Ovary (tissue), 9 donors: ENCODE results near the gene BEND6. TPM values are rescaled to one million over a fixed set of nuclear protein-coding genes. Genes with fewer than 3 reads are reported as not detected.

Experiments
- DNase-seq, 5 donors: peaks; one replicate each; pipeline ENCODE4 v3.0.0-alpha.2; 2019 to 2020
- H3K27ac ChIP-seq, 2 donors: fragments of 200-600 bp; one replicate each; pipeline versions ENCODE4 v1.5.1 to v1.8.0; 2019 to 2022
- H3K27me3 ChIP-seq: fragments of 200-600 bp; one replicate; pipeline ENCODE4 v1.8.0; 2022
- H3K36me3 ChIP-seq: fragments of 200-600 bp; sonication (generic); one replicate; pipeline ENCODE4 v1.5.1; 2019
- H3K4me1 ChIP-seq: one replicate; pipeline ENCODE4 v1.8.1; 2013; ENCODE audit warnings: mild to moderate bottlenecking, moderate library complexity; ENCODE audit not compliant: insufficient read depth
- H3K4me3 ChIP-seq: fragments of 200-600 bp; sonication (generic); one replicate; pipeline ENCODE4 v1.5.1; 2017
- H3K9me3 ChIP-seq, 2 donors: fragments of 200-600 bp in 1 of 2; sonication (generic) in 1 of 2; one replicate each; pipeline versions ENCODE4 v1.5.1 to v1.8.1; 2013 to 2019; ENCODE audit warnings: mild to moderate bottlenecking in 1 of 2, moderate library complexity in 1 of 2
- EP300 ChIP-seq: sonication (generic); formaldehyde crosslinking; IDR thresholded peaks from one replicate; pipeline ENCODE4 v1.6.1; 2017; ENCODE audit warnings: antibody characterized with exemption
- POLR2A ChIP-seq: fragments of 450-650 bp; IDR thresholded peaks from one replicate; pipeline ENCODE4 v1.6.1; 2017; ENCODE audit warnings: antibody characterized with exemption, mild to moderate bottlenecking, moderate library complexity
- WGBS, 3 donors: extraction: QIAGEN DNeasy Blood & Tissue Kit in 1 of 3; methylation state at CpG; one replicate each; pipeline versions ENCODE4 v1.1.5 to v1.1.7; 2013 to 2017; 5-methylcytosine and 5-hydroxymethylcytosine counted together
- intact Hi-C, 4 donors: fragments of 100-400 bp; cut with DNase I; formaldehyde crosslinking; loops; one replicate each; pipeline versions ENCODE4 v1.11.0 to v1.15.1; 2022 to 2023
- polyA plus RNA-seq, 2 donors: library from polyadenylated mRNA; stranded (reverse); fragments of 200-250 nt in 1 of 2; fragments of 350-450 nt in 1 of 2; fragmentation: Illumina TruSeq in 1 of 2; extraction: RNeasy Lipid Tissue Mini Kit (QIAGEN cat#74804) in 1 of 2; gene quantifications; one replicate each; pipeline ENCODE4 v1.2.3, GENCODE V29; 2013 to 2014
- total RNA-seq, 7 donors: library from RNA; depleted of rRNA in 2 of 7; stranded (reverse); fragments of >200 nt in 2 of 7; fragmentation: NEBNext Ultra II Directional in 3 of 7; extraction: Animal tissue kit (Norgen Biotek cat#: 25700) in 3 of 7; gene quantifications; one replicate each; pipeline versions ENCODE4 v1.1.0 to v1.2.4, GENCODE V29; 2016 to 2023
- TF ChIP-seq, protein P1 (sequence below), 3 donors: fragments of 450-650 bp in 2 of 3; fragments of 200-600 bp in 1 of 3; IDR thresholded peaks; one replicate each; pipeline versions ENCODE4 v1.5.1 to v1.8.0; 2016 to 2022; ENCODE audit warnings: antibody characterized with exemption in 3 of 3, mild to moderate bottlenecking in 1 of 3
- donor health status: DM: no; HTN: no; CAD: no; lungs with moderate emphysema.
- donor health status: DM: no; HTN: no; CAD: no.
- donor health status: Bipolar disorder and iron deficiency.
- donor health status: DM: yes; HTN: yes; CAD: no.
- donor health status: DM: no; HTN: no; CAD: no.
- donor health status: DM: yes; HTN: yes; CAD: no.

BEND6 gene
- total and polyA plus RNA-seq, 9 donors, result 1.3 to 5.2 (median 2.2) TPM

DNA sequence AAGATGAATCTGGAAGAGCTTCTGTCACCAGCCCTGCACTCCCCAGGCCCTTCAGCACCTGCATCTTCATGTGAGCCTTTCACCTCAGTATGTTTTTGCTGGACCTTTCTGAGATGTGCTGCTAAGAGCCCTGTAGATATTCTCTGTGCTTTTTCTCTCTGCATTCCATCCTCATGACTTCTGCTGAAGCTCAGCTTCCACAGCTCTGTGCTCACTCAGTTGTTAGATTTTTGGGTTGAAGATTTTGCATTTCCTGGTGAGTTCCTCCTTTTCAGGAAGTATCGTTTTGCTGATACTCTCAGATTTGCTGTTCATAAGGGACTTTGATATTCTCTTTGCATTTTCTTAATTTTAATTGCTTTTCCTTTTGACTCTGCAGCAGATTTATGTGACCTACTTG, 109.9 kb downstream of the BEND6 start:
- intact Hi-C loops, result no loop called here
- Histone ChIP-seq H3K27me3 (no peaks in the 10 kb centered on the region), H3K4me1 (no peaks in the 10 kb centered on the region), H3K4me3 (no peak overlapping the region), H3K9me3 (no peaks in the 10 kb centered on the region), H3K36me3 (no peaks in the 10 kb centered on the region), H3K27ac (no peak overlapping the region)
- no peak for DNase-seq
- WGBS, 3 donors, result 71 to 88% (median 82%) methylated on average over 1 of the region's 1 CpG
- TF ChIP-seq EP300, result no peak
- TF ChIP-seq, protein P1, sequence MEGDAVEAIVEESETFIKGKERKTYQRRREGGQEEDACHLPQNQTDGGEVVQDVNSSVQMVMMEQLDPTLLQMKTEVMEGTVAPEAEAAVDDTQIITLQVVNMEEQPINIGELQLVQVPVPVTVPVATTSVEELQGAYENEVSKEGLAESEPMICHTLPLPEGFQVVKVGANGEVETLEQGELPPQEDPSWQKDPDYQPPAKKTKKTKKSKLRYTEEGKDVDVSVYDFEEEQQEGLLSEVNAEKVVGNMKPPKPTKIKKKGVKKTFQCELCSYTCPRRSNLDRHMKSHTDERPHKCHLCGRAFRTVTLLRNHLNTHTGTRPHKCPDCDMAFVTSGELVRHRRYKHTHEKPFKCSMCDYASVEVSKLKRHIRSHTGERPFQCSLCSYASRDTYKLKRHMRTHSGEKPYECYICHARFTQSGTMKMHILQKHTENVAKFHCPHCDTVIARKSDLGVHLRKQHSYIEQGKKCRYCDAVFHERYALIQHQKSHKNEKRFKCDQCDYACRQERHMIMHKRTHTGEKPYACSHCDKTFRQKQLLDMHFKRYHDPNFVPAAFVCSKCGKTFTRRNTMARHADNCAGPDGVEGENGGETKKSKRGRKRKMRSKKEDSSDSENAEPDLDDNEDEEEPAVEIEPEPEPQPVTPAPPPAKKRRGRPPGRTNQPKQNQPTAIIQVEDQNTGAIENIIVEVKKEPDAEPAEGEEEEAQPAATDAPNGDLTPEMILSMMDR (IDR thresholded peaks at IDR 0.05), result no peak
- TF ChIP-seq POLR2A, result no peak

DNA sequence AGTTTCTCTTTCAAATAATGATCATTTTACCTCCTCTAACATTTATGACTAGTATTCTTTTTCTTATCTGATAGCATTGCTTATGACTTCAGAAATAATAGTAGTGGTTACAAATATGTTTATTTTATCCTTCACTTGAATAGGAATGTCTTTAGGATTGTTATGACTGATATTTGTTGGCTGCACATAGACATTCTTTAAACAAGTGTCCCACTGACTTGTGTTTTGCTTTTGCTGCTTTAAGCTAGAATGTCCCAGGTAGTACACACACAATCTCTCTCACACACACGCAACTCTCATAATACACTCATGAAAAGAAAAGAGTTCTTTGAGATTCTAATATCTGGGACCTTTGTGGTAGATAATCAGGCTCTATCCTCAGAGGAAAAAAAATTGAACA, 113.2 kb downstream of the BEND6 start:
- TF ChIP-seq POLR2A (no peak), EP300 (no peak)
- TF ChIP-seq, protein P1 (IDR thresholded peaks at IDR 0.05), result no peak
- Histone ChIP-seq H3K4me3 (no peak overlapping the region), H3K9me3 (no peaks in the 10 kb centered on the region), H3K36me3 (no peaks in the 10 kb centered on the region), H3K27me3 (no peaks in the 10 kb centered on the region), H3K4me1 (no peaks in the 10 kb centered on the region), H3K27ac (no peak overlapping the region)
- no peak for DNase-seq
- WGBS, 3 donors, result 92 to 100% (median 96%) methylated on average over 1 of the region's 1 CpG
- intact Hi-C loops, result no loop called here

DNA sequence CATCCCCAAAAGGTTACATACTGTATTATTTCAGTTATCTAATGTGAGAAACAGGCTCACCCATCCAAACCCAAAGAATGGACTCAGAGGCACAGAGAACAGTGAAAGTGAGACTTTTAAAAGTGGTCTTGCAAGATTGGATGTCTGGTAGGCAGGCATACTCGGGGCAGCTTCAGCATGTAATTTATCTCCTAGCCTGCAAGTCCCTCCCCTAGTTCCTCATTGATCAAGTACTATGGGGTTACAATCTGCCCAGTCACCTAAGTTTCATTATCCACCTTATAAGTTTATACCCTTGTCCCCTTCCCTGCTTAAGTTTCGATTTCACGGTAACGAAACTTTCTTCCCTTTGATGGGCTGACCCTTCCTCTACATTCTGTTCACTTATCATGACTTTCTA, 114.3 kb downstream of the BEND6 start:
- 83 to 89% (median 83%) methylated on average over 4 of the region's 4 CpGs for WGBS, 3 donors
- no peaks in the 10 kb centered on the region for H3K4me1 ChIP-seq
- no peak overlapping the region for H3K4me3 ChIP-seq
- no peak for DNase-seq
- H3K27me3 ChIP-seq, result no peaks in the 10 kb centered on the region
- no peak for TF ChIP-seq POLR2A
- TF ChIP-seq, protein P1 (IDR thresholded peaks at IDR 0.05), result no peak
- TF ChIP-seq EP300, result no peak
- no peaks in the 10 kb centered on the region for H3K9me3 ChIP-seq
- H3K36me3 ChIP-seq, result no peaks in the 10 kb centered on the region
- H3K27ac ChIP-seq, result no peak overlapping the region
- intact Hi-C loops, result no loop called here

DNA sequence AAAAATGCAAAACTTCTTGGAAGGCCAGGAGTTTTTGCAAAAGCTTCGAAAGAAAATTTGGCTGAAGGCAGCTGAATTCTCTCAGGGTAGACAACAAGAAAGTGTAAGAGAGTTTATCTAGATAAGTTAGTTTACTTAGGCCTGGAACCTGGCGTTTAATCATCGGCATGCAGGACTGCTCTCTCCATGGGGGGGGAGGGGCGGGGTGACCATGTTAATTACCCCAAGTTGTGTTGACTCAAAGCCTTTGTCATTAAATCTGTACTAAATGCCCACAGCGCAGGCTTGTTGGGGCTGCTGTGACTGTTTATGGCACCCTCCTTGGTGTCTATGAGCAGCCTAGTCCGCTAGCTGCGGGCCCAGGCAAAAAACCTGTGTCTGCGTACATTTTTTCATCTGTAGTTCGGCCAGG, 115.0 kb downstream of the BEND6 start:
- TF ChIP-seq EP300 (no peak), POLR2A (no peak)
- TF ChIP-seq, protein P1 (IDR thresholded peaks at IDR 0.05), result no peak
- intact Hi-C loops, result no loop called here
- 80 to 83% (median 82%) methylated on average over 9 of the region's 9 CpGs for WGBS, 3 donors
- no peaks in the 10 kb centered on the region for H3K27me3 ChIP-seq
- no peaks in the 10 kb centered on the region for H3K9me3 ChIP-seq
- H3K4me1 ChIP-seq, result no peaks in the 10 kb centered on the region
- H3K36me3 ChIP-seq, result no peaks in the 10 kb centered on the region
- H3K27ac ChIP-seq, result no peak overlapping the region
- H3K4me3 ChIP-seq, result no peak overlapping the region
- no peak for DNase-seq

DNA sequence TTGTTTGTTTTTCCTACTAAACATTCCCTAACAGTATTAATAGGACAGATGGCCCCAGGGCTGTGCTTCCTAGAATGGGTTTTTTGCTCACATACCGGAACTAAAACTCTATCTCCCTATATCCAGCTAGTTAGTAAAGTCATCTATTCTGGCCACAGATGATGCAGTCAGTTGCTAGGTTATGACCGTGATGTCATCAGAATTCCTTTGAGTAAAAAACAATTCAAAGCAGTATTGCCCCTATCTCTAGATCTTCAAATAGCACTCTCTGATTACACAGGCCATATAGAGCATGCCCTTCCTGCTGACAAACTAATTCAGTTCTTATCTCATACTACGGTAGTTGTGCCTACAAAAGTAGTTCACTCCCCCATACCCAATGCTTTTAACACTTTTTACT, 117.2 kb downstream of the BEND6 start:
- TF ChIP-seq POLR2A (no peak), EP300 (no peak)
- TF ChIP-seq, protein P1 (IDR thresholded peaks at IDR 0.05), result no peak
- DNase-seq, result no peak
- H3K27me3 ChIP-seq, result no peaks in the 10 kb centered on the region
- WGBS, 3 donors, result 78 to 80% (median 79%) methylated on average over 3 of the region's 3 CpGs
- no peak overlapping the region for H3K4me3 ChIP-seq
- intact Hi-C loops, result no loop called here
- H3K9me3 ChIP-seq, result no peaks in the 10 kb centered on the region
- no peaks in the 10 kb centered on the region for H3K4me1 ChIP-seq
- no peaks in the 10 kb centered on the region for H3K36me3 ChIP-seq
- no peak overlapping the region for H3K27ac ChIP-seq
